Prostate gland (tissue), 2 donors: ENCODE data around the gene RAB36. TPM values are rescaled to one million over a fixed set of nuclear protein-coding genes. Genes with fewer than 3 reads are reported as not detected.

Source experiments
- DNase-seq: peaks from one replicate; pipeline ENCODE4 v3.0.0-alpha.2; 2019; ENCODE audit warnings: low spot score
- H3K27ac ChIP-seq, 2 donors: fragments of 200-600 bp; sonication (generic); 2 replicates each; pipeline ENCODE4 v1.5.1; 2017 to 2019
- H3K27me3 ChIP-seq: fragments of 200-600 bp; sonication (generic); replicated peaks from 2 replicates; pipeline ENCODE4 v1.5.1; 2019; ENCODE audit not compliant: insufficient read depth
- H3K36me3 ChIP-seq, 2 donors: fragments of 200-600 bp; sonication (generic); 1 replicate in 1 of 2; 2 replicates in 1 of 2; pipeline versions ENCODE4 v1.5.1 to v1.8.1; 2017 to 2019
- H3K4me1 ChIP-seq: fragments of 200-600 bp; sonication (generic); replicated peaks from 2 replicates; pipeline ENCODE4 v1.5.1; 2019
- H3K4me3 ChIP-seq, 2 donors: fragments of 200-600 bp; sonication (generic); 2 replicates each; pipeline ENCODE4 v1.5.1; 2017 to 2019
- H3K9me3 ChIP-seq: fragments of 200-600 bp; sonication (generic); 2 replicates; pipeline ENCODE4 v1.5.1; 2017
- POLR2A ChIP-seq: fragments of 450-650 bp; IDR thresholded peaks from one replicate; pipeline ENCODE4 v1.6.1; 2016; ENCODE audit warnings: antibody characterized with exemption, mild to moderate bottlenecking
- POLR2AphosphoS5 ChIP-seq: sonication (generic); formaldehyde crosslinking; IDR thresholded peaks from one replicate; pipeline ENCODE4 v1.6.1; 2017; ENCODE audit warnings: antibody characterized with exemption
- WGBS: methylation state at CpG from one replicate; pipeline ENCODE4 v1.1.5; 2018; 5-methylcytosine and 5-hydroxymethylcytosine counted together
- intact Hi-C: fragments of 100-400 bp; cut with DNase I; formaldehyde crosslinking; loops from one replicate; pipeline ENCODE4 v1.14.2; 2022
- total RNA-seq, 2 donors: library from RNA; depleted of rRNA; stranded (reverse); fragments of >200 nt; gene quantifications; one replicate each; pipeline ENCODE4 v1.1.0, GENCODE V29; 2016
- TF ChIP-seq, protein P1 (sequence below), 4 experiments: fragments of 200-600 bp in 2 of 4; fragments of 450-650 bp in 2 of 4; sonication (generic) in 2 of 4; IDR thresholded peaks; 1 replicate in 3 of 4; 2 replicates in 1 of 4; pipeline ENCODE4 v1.5.1; 2016 to 2019; ENCODE audit warnings: antibody characterized with exemption in 4 of 4, mild to moderate bottlenecking in 2 of 4, moderate library complexity in 2 of 4

Gene RAB36
- total RNA-seq, 2 donors from 2014 or later = 4.1 to 12.7 TPM

GRCh38 chr22:23114721-23115020 is 30.6 kb upstream of the RAB36 start:
- H3K4me1 ChIP-seq = no peaks in the 10 kb centered on the region
- intact Hi-C loops = no loop called here
- TF ChIP-seq POLR2AphosphoS5 (no peak), POLR2A (no peak)
- TF ChIP-seq, protein P1, sequence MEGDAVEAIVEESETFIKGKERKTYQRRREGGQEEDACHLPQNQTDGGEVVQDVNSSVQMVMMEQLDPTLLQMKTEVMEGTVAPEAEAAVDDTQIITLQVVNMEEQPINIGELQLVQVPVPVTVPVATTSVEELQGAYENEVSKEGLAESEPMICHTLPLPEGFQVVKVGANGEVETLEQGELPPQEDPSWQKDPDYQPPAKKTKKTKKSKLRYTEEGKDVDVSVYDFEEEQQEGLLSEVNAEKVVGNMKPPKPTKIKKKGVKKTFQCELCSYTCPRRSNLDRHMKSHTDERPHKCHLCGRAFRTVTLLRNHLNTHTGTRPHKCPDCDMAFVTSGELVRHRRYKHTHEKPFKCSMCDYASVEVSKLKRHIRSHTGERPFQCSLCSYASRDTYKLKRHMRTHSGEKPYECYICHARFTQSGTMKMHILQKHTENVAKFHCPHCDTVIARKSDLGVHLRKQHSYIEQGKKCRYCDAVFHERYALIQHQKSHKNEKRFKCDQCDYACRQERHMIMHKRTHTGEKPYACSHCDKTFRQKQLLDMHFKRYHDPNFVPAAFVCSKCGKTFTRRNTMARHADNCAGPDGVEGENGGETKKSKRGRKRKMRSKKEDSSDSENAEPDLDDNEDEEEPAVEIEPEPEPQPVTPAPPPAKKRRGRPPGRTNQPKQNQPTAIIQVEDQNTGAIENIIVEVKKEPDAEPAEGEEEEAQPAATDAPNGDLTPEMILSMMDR (IDR thresholded peaks at IDR 0.05) = no peak
- H3K36me3 ChIP-seq = no peaks in the 10 kb centered on the region
- no peaks in the 10 kb centered on the region for H3K27me3 ChIP-seq
- no peak overlapping the region for H3K4me3 ChIP-seq
- 97% methylated on average over 2 of the region's 2 CpGs for WGBS
- H3K27ac ChIP-seq = no peak overlapping the region
- DNase-seq = no peak
- H3K9me3 ChIP-seq = no peaks in the 10 kb centered on the region

GRCh38 chr22:23115369-23115768 is 29.9 kb upstream of the RAB36 start:
- no peaks in the 10 kb centered on the region for H3K36me3 ChIP-seq
- intact Hi-C loops = no loop called here
- no peaks in the 10 kb centered on the region for H3K27me3 ChIP-seq
- TF ChIP-seq, protein P1 (IDR thresholded peaks at IDR 0.05) = no peak
- TF ChIP-seq POLR2AphosphoS5 (no peak), POLR2A (no peak)
- H3K27ac ChIP-seq = no peak overlapping the region
- no peak for DNase-seq
- H3K4me3 ChIP-seq = no peak overlapping the region
- WGBS = 95% methylated on average over 7 of the region's 7 CpGs
- no peaks in the 10 kb centered on the region for H3K9me3 ChIP-seq
- H3K4me1 ChIP-seq = no peaks in the 10 kb centered on the region

DNA sequence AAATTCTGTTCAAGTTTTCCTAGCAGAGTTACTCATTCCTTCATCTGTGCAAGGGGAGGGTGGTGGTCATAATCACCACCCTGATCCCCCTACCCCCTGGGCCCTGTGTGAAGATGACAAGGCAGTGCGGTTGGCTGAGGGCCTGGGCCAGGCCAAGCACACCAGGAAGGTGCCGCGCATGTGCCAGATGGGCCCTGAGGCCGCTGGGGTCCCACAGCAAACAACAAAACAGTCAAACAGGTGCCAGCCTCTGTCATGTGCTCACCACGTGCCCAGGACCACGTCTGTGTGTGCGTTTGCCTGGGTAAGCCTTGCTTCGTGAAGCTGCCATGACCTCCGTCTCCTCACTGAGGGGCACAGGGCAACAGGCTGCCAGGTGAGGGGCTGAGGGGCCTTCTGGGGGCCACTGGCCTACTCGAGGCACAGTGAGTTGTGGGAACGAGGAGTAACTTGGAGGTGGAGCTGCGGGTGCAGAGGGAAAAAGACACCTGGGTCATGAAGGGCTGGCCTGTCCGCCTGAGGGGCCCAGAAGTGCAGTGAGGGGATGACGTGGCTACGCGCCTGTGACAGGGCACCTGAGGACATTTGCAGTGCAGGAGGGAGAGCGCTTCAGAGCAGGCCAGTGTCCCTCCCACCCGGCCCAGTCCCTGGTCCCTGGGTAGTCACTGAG is 29.3 kb upstream of the RAB36 start:
- DNase-seq = no peak
- no peaks in the 10 kb centered on the region for H3K9me3 ChIP-seq
- no peak overlapping the region for H3K27ac ChIP-seq
- no peak overlapping the region for H3K4me3 ChIP-seq
- H3K4me1 ChIP-seq = no peaks in the 10 kb centered on the region
- no peaks in the 10 kb centered on the region for H3K36me3 ChIP-seq
- H3K27me3 ChIP-seq = no peaks in the 10 kb centered on the region
- intact Hi-C loops = no loop called here
- WGBS = 90% methylated on average over 17 of the region's 18 CpGs
- TF ChIP-seq, protein P1 (IDR thresholded peaks at IDR 0.05) = no peak
- TF ChIP-seq POLR2A (no peak), POLR2AphosphoS5 (no peak)

- 89% methylated on average over 10 of the region's 10 CpGs for WGBS
- no peak overlapping the region for H3K27ac ChIP-seq
- intact Hi-C loops = no loop called here
Observed at GRCh38 chr22:23116506-23117263, 28.6 kb upstream of the RAB36 start.

More at GRCh38 chr22:23116506-23117263, 28.6 kb upstream of the RAB36 start:
- Histone ChIP-seq H3K27me3 (no peaks in the 10 kb centered on the region), H3K4me3 (no peak overlapping the region), H3K9me3 (no peaks in the 10 kb centered on the region), H3K4me1 (no peaks in the 10 kb centered on the region), H3K36me3 (no peaks in the 10 kb centered on the region)
- no peak for DNase-seq
- TF ChIP-seq POLR2AphosphoS5 (no peak), POLR2A (no peak)
- TF ChIP-seq, protein P1 (IDR thresholded peaks at IDR 0.05) = no peak
